ENCODE results near the gene EIF3CL. TPM values are rescaled to one million over a fixed set of nuclear protein-coding genes. Genes with fewer than 3 reads are reported as not detected.
"Not testable (repeated sequence)": the region's sequence is repeated elsewhere in the genome, so short reads cannot be mapped to it uniquely, and the experiment has no call there.

The EIF3CL gene
- total RNA-seq, 4 donors from 2014 or later = 114 to 406 (median 185) TPM

GRCh38 chr16:28364268-28365173 is 39.1 kb downstream of the EIF3CL start:
- H3K4me1 ChIP-seq; H3K27ac ChIP-seq; in situ Hi-C loops (cut with MboI; ENCODE audit: low pct_ligation_motif_present in 1 of 4, low pct_unique_long_range_greater_than_20kb in 1 of 4, low sequenced_read_pairs in 3 of 4); intact Hi-C loops (cut with DNase I; ENCODE audit: low total_unique reads); H3K36me3 ChIP-seq; H3K9me3 ChIP-seq; H3K27me3 ChIP-seq: not testable (repeated sequence)
- WGBS, 2 donors (ENCODE audit: low coverage in 1 of 2) = 3% methylated on average over 5 of the region's 75 CpGs; no CpG with 5 or more reads in 1 of the 2 donors
- TF ChIP-seq CTCF (IDR thresholded peaks at IDR 0.05) = peak in 2 of 5 experiments; percentile 9 to 15
- peak; percentile 6 for DNase-seq
- peak overlapping the region in 1 of 4 donors; percentile 28 for H3K4me3 ChIP-seq

GRCh38 chr16:28363408-28363807 is 40.2 kb downstream of the EIF3CL start, which contains the start of gene NPIPB6:
Gene NPIPB6, minus strand, starts transcription at chr16:28363508. Its CDS starts 686 bp downstream, at chr16:28362822.
- H3K4me1 ChIP-seq; DNase-seq; H3K27me3 ChIP-seq; H3K9me3 ChIP-seq; in situ Hi-C loops (cut with MboI; ENCODE audit: low pct_ligation_motif_present in 1 of 4, low pct_unique_long_range_greater_than_20kb in 1 of 4, low sequenced_read_pairs in 3 of 4); H3K27ac ChIP-seq; H3K4me3 ChIP-seq; H3K36me3 ChIP-seq; intact Hi-C loops (cut with DNase I; ENCODE audit: low total_unique reads): not testable (repeated sequence)
- no CpG with 5 or more reads among the region's 5 CpGs for WGBS, 2 donors (ENCODE audit: low coverage in 1 of 2)

GRCh38 chr16:28362600-28362999 is 41.0 kb downstream of the EIF3CL start:
- H3K4me1 ChIP-seq; H3K9me3 ChIP-seq; H3K36me3 ChIP-seq; in situ Hi-C loops (cut with MboI; ENCODE audit: low pct_ligation_motif_present in 1 of 4, low pct_unique_long_range_greater_than_20kb in 1 of 4, low sequenced_read_pairs in 3 of 4); H3K4me3 ChIP-seq; H3K27me3 ChIP-seq; H3K27ac ChIP-seq; intact Hi-C loops (cut with DNase I; ENCODE audit: low total_unique reads): not testable (repeated sequence)
- WGBS, 2 donors (ENCODE audit: low coverage in 1 of 2) = 86% methylated on average over 1 of the region's 5 CpGs; no CpG with 5 or more reads in 1 of the 2 donors
- peak; percentile 5 for DNase-seq

- DNase-seq; H3K36me3 ChIP-seq; H3K4me1 ChIP-seq; in situ Hi-C loops (cut with MboI; ENCODE audit: low pct_ligation_motif_present in 1 of 4, low pct_unique_long_range_greater_than_20kb in 1 of 4, low sequenced_read_pairs in 3 of 4); H3K4me3 ChIP-seq; H3K27me3 ChIP-seq; H3K9me3 ChIP-seq; intact Hi-C loops (cut with DNase I; ENCODE audit: low total_unique reads); H3K27ac ChIP-seq: not testable (repeated sequence)
- 90 to 93% methylated on average over 4 to 6 of the region's 6 CpGs for WGBS, 2 donors (ENCODE audit: low coverage in 1 of 2)
These were observed 65.4 kb downstream of the EIF3CL start for GRCh38 chr16:28338230-28338629.

GRCh38 chr16:28336940-28337710 is 66.5 kb downstream of the EIF3CL start:
- WGBS, 2 donors (ENCODE audit: low coverage in 1 of 2) = 70 to 79% methylated on average over 3 to 5 of the region's 5 CpGs
- not testable (repeated sequence) for H3K4me3 ChIP-seq, H3K36me3 ChIP-seq

GRCh38 chr16:28335678-28336077 is 68.0 kb downstream of the EIF3CL start:
- in situ Hi-C loops (cut with MboI; ENCODE audit: low pct_ligation_motif_present in 1 of 4, low pct_unique_long_range_greater_than_20kb in 1 of 4, low sequenced_read_pairs in 3 of 4); H3K9me3 ChIP-seq; intact Hi-C loops (cut with DNase I; ENCODE audit: low total_unique reads); H3K27me3 ChIP-seq; H3K36me3 ChIP-seq; DNase-seq; H3K4me1 ChIP-seq; H3K27ac ChIP-seq; H3K4me3 ChIP-seq: not testable (repeated sequence)
- WGBS, 2 donors (ENCODE audit: low coverage in 1 of 2) = 92% methylated on average over 8 of the region's 8 CpGs; no CpG with 5 or more reads in 1 of the 2 donors

More at GRCh38 chr16:28336940-28337710, 66.5 kb downstream of the EIF3CL start:
- in situ Hi-C loops (cut with MboI; ENCODE audit: low pct_ligation_motif_present in 1 of 4, low pct_unique_long_range_greater_than_20kb in 1 of 4, low sequenced_read_pairs in 3 of 4); intact Hi-C loops (cut with DNase I; ENCODE audit: low total_unique reads); H3K4me1 ChIP-seq; H3K9me3 ChIP-seq; H3K27ac ChIP-seq; DNase-seq; H3K27me3 ChIP-seq: not testable (repeated sequence)

DNA sequence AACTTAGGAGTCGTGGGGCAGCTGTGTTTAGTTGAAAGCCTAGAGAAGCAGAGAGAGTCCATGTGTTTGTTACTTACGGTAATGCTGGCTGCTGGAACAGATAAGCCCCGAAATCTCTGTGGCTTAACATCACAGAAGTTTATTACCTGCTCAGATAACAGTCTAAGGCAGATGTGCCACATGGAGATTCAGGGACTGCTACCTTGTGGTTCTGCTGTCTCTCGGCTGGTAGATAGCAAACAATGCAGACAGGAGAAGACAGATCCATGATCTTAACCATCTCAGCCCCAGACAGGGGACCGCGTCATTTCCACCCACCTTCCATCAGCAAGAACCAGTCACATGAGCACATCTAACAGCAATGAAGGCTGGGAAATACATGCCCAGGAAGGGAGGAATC is 71.0 kb downstream of the EIF3CL start:
- intact Hi-C loops (cut with DNase I; ENCODE audit: low total_unique reads); H3K4me1 ChIP-seq; H3K27me3 ChIP-seq; H3K4me3 ChIP-seq; H3K9me3 ChIP-seq; H3K27ac ChIP-seq; DNase-seq; in situ Hi-C loops (cut with MboI; ENCODE audit: low pct_ligation_motif_present in 1 of 4, low pct_unique_long_range_greater_than_20kb in 1 of 4, low sequenced_read_pairs in 3 of 4); H3K36me3 ChIP-seq: not testable (repeated sequence)
- 55% methylated on average over 4 of the region's 6 CpGs; no CpG with 5 or more reads in 1 of the 2 donors for WGBS, 2 donors (ENCODE audit: low coverage in 1 of 2)

GRCh38 chr16:28330981-28331380 is 72.7 kb downstream of the EIF3CL start:
- H3K4me3 ChIP-seq; intact Hi-C loops (cut with DNase I; ENCODE audit: low total_unique reads); H3K9me3 ChIP-seq; in situ Hi-C loops (cut with MboI; ENCODE audit: low pct_ligation_motif_present in 1 of 4, low pct_unique_long_range_greater_than_20kb in 1 of 4, low sequenced_read_pairs in 3 of 4); H3K36me3 ChIP-seq; DNase-seq; H3K27ac ChIP-seq; H3K4me1 ChIP-seq; H3K27me3 ChIP-seq: not testable (repeated sequence)
- WGBS, 2 donors (ENCODE audit: low coverage in 1 of 2) = 67% methylated on average over 2 of the region's 2 CpGs; no CpG with 5 or more reads in 1 of the 2 donors

- DNase-seq; H3K27ac ChIP-seq; intact Hi-C loops (cut with DNase I; ENCODE audit: low total_unique reads); in situ Hi-C loops (cut with MboI; ENCODE audit: low pct_ligation_motif_present in 1 of 4, low pct_unique_long_range_greater_than_20kb in 1 of 4, low sequenced_read_pairs in 3 of 4); H3K4me1 ChIP-seq; H3K27me3 ChIP-seq; H3K4me3 ChIP-seq; H3K36me3 ChIP-seq; H3K9me3 ChIP-seq: not testable (repeated sequence)
- 62% methylated on average over 7 of the region's 9 CpGs; no CpG with 5 or more reads in 1 of the 2 donors for WGBS, 2 donors (ENCODE audit: low coverage in 1 of 2)
These were observed 73.4 kb downstream of the EIF3CL start for GRCh38 chr16:28330232-28330631.
